Gastroesophageal sphincter (tissue), 4 donors: ENCODE results near the gene ATP6V1E1. TPM values are rescaled to one million over a fixed set of nuclear protein-coding genes. Genes with fewer than 3 reads are reported as not detected.
"Not testable (repeated sequence)": the region's sequence is repeated elsewhere in the genome, so short reads cannot be mapped to it uniquely, and the experiment has no call there.

ENCODE experiments used
- ATAC-seq: fragments of 150-250 bp; one replicate; pipeline ENCODE4 v1.9.1; 2016; ENCODE audit warnings: mild to moderate bottlenecking, moderate library complexity
- H3K27ac ChIP-seq, 4 donors: fragments of 200-600 bp; sonication (generic) in 3 of 4; 1 replicate in 3 of 4; 2 replicates in 1 of 4; pipeline ENCODE4 v1.5.1; 2016 to 2019
- H3K27me3 ChIP-seq: fragments of 200-600 bp; sonication (generic); one replicate; pipeline ENCODE4 v1.5.1; 2019
- H3K36me3 ChIP-seq, 2 donors: fragments of 200-600 bp; sonication (generic); one replicate each; pipeline ENCODE4 v1.5.1; 2019; ENCODE audit warnings: control low read depth in 1 of 2
- H3K4me1 ChIP-seq, 3 donors: fragments of 200-600 bp; sonication (generic); 1 replicate in 2 of 3; 2 replicates in 1 of 3; pipeline ENCODE4 v1.5.1; 2016 to 2019; ENCODE audit warnings: control low read depth in 2 of 3
- H3K4me3 ChIP-seq, 2 donors: fragments of 200-600 bp; sonication (generic); one replicate each; pipeline ENCODE4 v1.5.1; 2019; ENCODE audit warnings: mild to moderate bottlenecking in 1 of 2, moderate library complexity in 1 of 2
- H3K9me3 ChIP-seq, 3 donors: fragments of 200-600 bp; sonication (generic); one replicate each; pipeline ENCODE4 v1.5.1; 2017 to 2019; ENCODE audit warnings: control low read depth in 2 of 3
- CTCF ChIP-seq, 4 experiments: fragments of 200-600 bp in 2 of 4; fragments of 450-650 bp in 2 of 4; sonication (generic) in 1 of 4; IDR thresholded peaks; one replicate each; pipeline ENCODE4 v1.5.1; 2017 to 2019; ENCODE audit warnings: antibody characterized with exemption in 4 of 4, mild to moderate bottlenecking in 2 of 4, moderate library complexity in 2 of 4
- EP300 ChIP-seq: sonication (generic); formaldehyde crosslinking; IDR thresholded peaks from one replicate; pipeline ENCODE4 v1.6.1; 2017; ENCODE audit warnings: antibody characterized with exemption, mild to moderate bottlenecking
- POLR2A ChIP-seq, 2 donors: fragments of 450-650 bp; IDR thresholded peaks; one replicate each; pipeline ENCODE4 v1.6.1; 2017; ENCODE audit warnings: antibody characterized with exemption in 2 of 2, mild to moderate bottlenecking in 2 of 2, moderate library complexity in 1 of 2
- POLR2AphosphoS5 ChIP-seq: sonication (generic); formaldehyde crosslinking; IDR thresholded peaks from one replicate; pipeline ENCODE4 v1.6.1; 2017; ENCODE audit warnings: antibody characterized with exemption
- WGBS, 2 donors: methylation state at CpG; one replicate each; pipeline ENCODE4 v1.1.5; 2018; ENCODE audit warnings: low coverage in 1 of 2; 5-methylcytosine and 5-hydroxymethylcytosine counted together
- total RNA-seq, 4 donors: library from RNA; depleted of rRNA; stranded (reverse); fragments of >200 nt; gene quantifications; one replicate each; pipeline ENCODE4 v1.1.0, GENCODE V29; 2016

Gene ATP6V1E1
- 100 to 1,000 TPM; 146 to 252 (median 195) TPM for total RNA-seq

- 0 to 1% methylated on average over 21 to 35 of the region's 45 CpGs for WGBS, 2 donors
- ATAC-seq: peak; percentile 100
- Histone ChIP-seq H3K4me1 (peaks cover 0 to 39% (median 11%) of the 10 kb centered on the region in 3 donors), H3K36me3 (peaks cover 0 to 16% of the 10 kb centered on the region in 2 donors), H3K27ac (peak within 1 kb of the TSS; percentile 88 to 96 (median 92)), H3K9me3 (no peaks in the 10 kb centered on the region), H3K27me3 (no peaks in the 10 kb centered on the region), H3K4me3 (peak within 1 kb of the TSS; percentile 76 to 96)
- no peak for TF ChIP-seq CTCF (IDR thresholded peaks at IDR 0.05)
- peak; percentile 85 for TF ChIP-seq POLR2AphosphoS5
- peak; percentile 72 to 79 for TF ChIP-seq POLR2A (IDR thresholded peaks at IDR 0.05)
- no peak for TF ChIP-seq EP300
Observed at GRCh38 chr22:17628406-17629172, at the start of gene ATP6V1E1. Gene ATP6V1E1, minus strand, starts transcription at chr22:17628749. Its CDS starts 114 bp downstream, at chr22:17628635.

- no peak overlapping the region for H3K27ac ChIP-seq
- H3K27me3 ChIP-seq: no peaks in the 10 kb centered on the region
- no peaks in the 10 kb centered on the region for H3K9me3 ChIP-seq
- H3K36me3 ChIP-seq: peaks cover 0 to 4% of the 10 kb centered on the region in 2 donors
- ATAC-seq: no peak
- no peak overlapping the region for H3K4me3 ChIP-seq
- no peak for TF ChIP-seq EP300
- TF ChIP-seq POLR2A (IDR thresholded peaks at IDR 0.05): no peak
- TF ChIP-seq CTCF (IDR thresholded peaks at IDR 0.05): no peak
- TF ChIP-seq POLR2AphosphoS5: no peak
- 38 to 47% methylated on average over 1 of the region's 1 CpG for WGBS, 2 donors
- peaks cover 0 to 15% (median 4%) of the 10 kb centered on the region in 3 donors for H3K4me1 ChIP-seq
Observed at GRCh38 chr22:17675584-17675983, 47.0 kb upstream of the ATP6V1E1 start.

GRCh38 chr22:17674152-17674551 lies 45.6 kb upstream of the ATP6V1E1 start:
- Histone ChIP-seq H3K4me1 (peaks cover 0 to 15% (median 4%) of the 10 kb centered on the region in 3 donors), H3K4me3 (no peak overlapping the region), H3K9me3 (no peaks in the 10 kb centered on the region), H3K27ac (no peak overlapping the region), H3K27me3 (no peaks in the 10 kb centered on the region), H3K36me3 (peaks cover 0 to 14% of the 10 kb centered on the region in 2 donors)
- no peak for TF ChIP-seq POLR2AphosphoS5
- TF ChIP-seq POLR2A (IDR thresholded peaks at IDR 0.05): no peak
- TF ChIP-seq EP300: no peak
- TF ChIP-seq CTCF (IDR thresholded peaks at IDR 0.05): no peak
- no peak for ATAC-seq
- WGBS, 2 donors: 90 to 100% methylated on average over 2 of the region's 7 CpGs

GRCh38 chr22:17672417-17672991 lies 44.0 kb upstream of the ATP6V1E1 start:
- Histone ChIP-seq H3K27ac (no peak overlapping the region), H3K4me1 (peaks cover 0 to 15% (median 4%) of the 10 kb centered on the region in 3 donors), H3K27me3 (no peaks in the 10 kb centered on the region), H3K36me3 (peaks cover 0 to 15% of the 10 kb centered on the region in 2 donors), H3K4me3 (no peak overlapping the region), H3K9me3 (no peaks in the 10 kb centered on the region)
- no peak for ATAC-seq
- 59 to 61% methylated on average over 2 of the region's 2 CpGs for WGBS, 2 donors
- TF ChIP-seq POLR2AphosphoS5 (peak; percentile 9), EP300 (no peak), POLR2A (IDR thresholded peaks at IDR 0.05) (no peak)

- not testable (repeated sequence) for ATAC-seq, H3K27me3 ChIP-seq, H3K27ac ChIP-seq, H3K9me3 ChIP-seq, H3K4me3 ChIP-seq
- WGBS, 2 donors: 93 to 100% methylated on average over 6 to 10 of the region's 10 CpGs
- H3K36me3 ChIP-seq: peaks cover 0 to 22% of the 10 kb centered on the region in 2 donors
- H3K4me1 ChIP-seq: peaks cover 0 to 15% (median 4%) of the 10 kb centered on the region in 3 donors
Observed at GRCh38 chr22:17671521-17672092, 43.1 kb upstream of the ATP6V1E1 start.
